ENCODE data around the gene TERF2IP. TPM values are rescaled to one million over a fixed set of nuclear protein-coding genes. Genes with fewer than 3 reads are reported as not detected.

The TERF2IP gene
- total and polyA plus RNA-seq, 2 of the 13 experiments (the other 11 are each of a cell fraction or from before 2014, with no cell fraction given), result 26.4 to 50.2 TPM

DNA sequence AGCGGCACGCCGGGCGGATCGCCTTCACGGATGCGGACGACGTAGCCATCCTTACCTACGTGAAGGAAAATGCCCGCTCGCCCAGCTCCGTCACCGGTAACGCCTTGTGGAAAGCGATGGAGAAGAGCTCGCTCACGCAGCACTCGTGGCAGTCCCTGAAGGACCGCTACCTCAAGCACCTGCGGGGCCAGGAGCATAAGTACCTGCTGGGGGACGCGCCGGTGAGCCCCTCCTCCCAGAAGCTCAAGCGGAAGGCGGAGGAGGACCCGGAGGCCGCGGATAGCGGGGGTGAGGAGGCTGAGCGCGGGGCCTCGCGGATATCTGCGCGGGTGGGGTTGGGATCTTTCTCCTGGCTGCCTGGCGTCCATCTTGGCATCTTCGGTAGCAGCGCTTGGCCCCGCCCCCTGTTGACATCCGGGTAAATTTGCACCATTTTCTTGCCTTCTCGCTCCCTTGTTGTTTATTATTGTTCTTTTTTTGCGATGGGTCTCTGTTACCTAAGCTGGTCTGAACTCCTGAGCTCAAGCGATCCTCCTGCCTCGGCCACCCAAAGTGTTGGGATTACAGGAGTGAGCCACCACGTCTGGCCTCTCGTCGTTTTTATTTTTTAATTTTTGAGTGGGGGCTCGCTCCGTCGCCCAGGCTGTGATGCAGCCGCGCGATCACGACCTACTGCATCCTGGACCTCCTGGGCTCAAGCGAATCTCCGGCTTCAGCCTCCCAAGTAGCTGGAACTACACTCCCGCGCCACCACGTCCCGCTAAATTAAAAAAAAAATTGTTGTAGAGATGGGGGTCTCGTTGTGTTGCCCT is 898 bp downstream of the TERF2IP start (continued):
- TF ChIP-seq, protein P1, sequence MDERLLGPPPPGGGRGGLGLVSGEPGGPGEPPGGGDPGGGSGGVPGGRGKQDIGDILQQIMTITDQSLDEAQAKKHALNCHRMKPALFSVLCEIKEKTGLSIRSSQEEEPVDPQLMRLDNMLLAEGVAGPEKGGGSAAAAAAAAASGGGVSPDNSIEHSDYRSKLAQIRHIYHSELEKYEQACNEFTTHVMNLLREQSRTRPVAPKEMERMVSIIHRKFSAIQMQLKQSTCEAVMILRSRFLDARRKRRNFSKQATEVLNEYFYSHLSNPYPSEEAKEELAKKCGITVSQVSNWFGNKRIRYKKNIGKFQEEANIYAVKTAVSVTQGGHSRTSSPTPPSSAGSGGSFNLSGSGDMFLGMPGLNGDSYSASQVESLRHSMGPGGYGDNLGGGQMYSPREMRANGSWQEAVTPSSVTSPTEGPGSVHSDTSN (CRISPR knock-in tag; IDR thresholded peaks at IDR 0.05), result no peak
- TF ChIP-seq, protein P2, sequence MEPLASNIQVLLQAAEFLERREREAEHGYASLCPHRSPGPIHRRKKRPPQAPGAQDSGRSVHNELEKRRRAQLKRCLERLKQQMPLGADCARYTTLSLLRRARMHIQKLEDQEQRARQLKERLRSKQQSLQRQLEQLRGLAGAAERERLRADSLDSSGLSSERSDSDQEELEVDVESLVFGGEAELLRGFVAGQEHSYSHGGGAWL (CRISPR knock-in tag; IDR thresholded peaks at IDR 0.05), result no peak
- TF ChIP-seq BRD4 (CRISPR knock-in tag; IDR thresholded peaks at IDR 0.05) (no peak), ZNF749 (CRISPR knock-in tag; IDR thresholded peaks at IDR 0.05; ENCODE audit: borderline replicate concordance) (no peak; the same call in 1 of the 2 replicates), ZNF816 (CRISPR knock-in tag; IDR thresholded peaks at IDR 0.05; ENCODE audit: borderline replicate concordance) (no peak), SRSF1 (optimal IDR thresholded peaks at IDR 0.05; ENCODE audit: low read depth, low read length) (peak; percentile 45), SP1 (IDR thresholded peaks at IDR 0.05) (no peak), SP1 (CRISPR knock-in tag; IDR thresholded peaks at IDR 0.05) (peak; percentile 48; the same call in 1 of the 2 replicates), ZNF431 (CRISPR knock-in tag; IDR thresholded peaks at IDR 0.05; ENCODE audit: borderline replicate concordance, low read depth) (peak; percentile 6; the same call in 1 of the 2 replicates), ZNF337 (CRISPR knock-in tag; IDR thresholded peaks at IDR 0.05; ENCODE audit: borderline replicate concordance, low read depth) (no peak), ZNF264 (CRISPR knock-in tag; IDR thresholded peaks at IDR 0.05) (0 out of 2 replicates have a peak, but pooled peaks have one; percentile 21)
- TF ChIP-seq, protein P3, sequence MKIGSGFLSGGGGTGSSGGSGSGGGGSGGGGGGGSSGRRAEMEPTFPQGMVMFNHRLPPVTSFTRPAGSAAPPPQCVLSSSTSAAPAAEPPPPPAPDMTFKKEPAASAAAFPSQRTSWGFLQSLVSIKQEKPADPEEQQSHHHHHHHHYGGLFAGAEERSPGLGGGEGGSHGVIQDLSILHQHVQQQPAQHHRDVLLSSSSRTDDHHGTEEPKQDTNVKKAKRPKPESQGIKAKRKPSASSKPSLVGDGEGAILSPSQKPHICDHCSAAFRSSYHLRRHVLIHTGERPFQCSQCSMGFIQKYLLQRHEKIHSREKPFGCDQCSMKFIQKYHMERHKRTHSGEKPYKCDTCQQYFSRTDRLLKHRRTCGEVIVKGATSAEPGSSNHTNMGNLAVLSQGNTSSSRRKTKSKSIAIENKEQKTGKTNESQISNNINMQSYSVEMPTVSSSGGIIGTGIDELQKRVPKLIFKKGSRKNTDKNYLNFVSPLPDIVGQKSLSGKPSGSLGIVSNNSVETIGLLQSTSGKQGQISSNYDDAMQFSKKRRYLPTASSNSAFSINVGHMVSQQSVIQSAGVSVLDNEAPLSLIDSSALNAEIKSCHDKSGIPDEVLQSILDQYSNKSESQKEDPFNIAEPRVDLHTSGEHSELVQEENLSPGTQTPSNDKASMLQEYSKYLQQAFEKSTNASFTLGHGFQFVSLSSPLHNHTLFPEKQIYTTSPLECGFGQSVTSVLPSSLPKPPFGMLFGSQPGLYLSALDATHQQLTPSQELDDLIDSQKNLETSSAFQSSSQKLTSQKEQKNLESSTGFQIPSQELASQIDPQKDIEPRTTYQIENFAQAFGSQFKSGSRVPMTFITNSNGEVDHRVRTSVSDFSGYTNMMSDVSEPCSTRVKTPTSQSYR (CRISPR knock-in tag; IDR thresholded peaks at IDR 0.05; ENCODE audit: borderline replicate concordance), result peak; percentile 38; the same call in 1 of the 2 replicates
- TF ChIP-seq, protein P4, sequence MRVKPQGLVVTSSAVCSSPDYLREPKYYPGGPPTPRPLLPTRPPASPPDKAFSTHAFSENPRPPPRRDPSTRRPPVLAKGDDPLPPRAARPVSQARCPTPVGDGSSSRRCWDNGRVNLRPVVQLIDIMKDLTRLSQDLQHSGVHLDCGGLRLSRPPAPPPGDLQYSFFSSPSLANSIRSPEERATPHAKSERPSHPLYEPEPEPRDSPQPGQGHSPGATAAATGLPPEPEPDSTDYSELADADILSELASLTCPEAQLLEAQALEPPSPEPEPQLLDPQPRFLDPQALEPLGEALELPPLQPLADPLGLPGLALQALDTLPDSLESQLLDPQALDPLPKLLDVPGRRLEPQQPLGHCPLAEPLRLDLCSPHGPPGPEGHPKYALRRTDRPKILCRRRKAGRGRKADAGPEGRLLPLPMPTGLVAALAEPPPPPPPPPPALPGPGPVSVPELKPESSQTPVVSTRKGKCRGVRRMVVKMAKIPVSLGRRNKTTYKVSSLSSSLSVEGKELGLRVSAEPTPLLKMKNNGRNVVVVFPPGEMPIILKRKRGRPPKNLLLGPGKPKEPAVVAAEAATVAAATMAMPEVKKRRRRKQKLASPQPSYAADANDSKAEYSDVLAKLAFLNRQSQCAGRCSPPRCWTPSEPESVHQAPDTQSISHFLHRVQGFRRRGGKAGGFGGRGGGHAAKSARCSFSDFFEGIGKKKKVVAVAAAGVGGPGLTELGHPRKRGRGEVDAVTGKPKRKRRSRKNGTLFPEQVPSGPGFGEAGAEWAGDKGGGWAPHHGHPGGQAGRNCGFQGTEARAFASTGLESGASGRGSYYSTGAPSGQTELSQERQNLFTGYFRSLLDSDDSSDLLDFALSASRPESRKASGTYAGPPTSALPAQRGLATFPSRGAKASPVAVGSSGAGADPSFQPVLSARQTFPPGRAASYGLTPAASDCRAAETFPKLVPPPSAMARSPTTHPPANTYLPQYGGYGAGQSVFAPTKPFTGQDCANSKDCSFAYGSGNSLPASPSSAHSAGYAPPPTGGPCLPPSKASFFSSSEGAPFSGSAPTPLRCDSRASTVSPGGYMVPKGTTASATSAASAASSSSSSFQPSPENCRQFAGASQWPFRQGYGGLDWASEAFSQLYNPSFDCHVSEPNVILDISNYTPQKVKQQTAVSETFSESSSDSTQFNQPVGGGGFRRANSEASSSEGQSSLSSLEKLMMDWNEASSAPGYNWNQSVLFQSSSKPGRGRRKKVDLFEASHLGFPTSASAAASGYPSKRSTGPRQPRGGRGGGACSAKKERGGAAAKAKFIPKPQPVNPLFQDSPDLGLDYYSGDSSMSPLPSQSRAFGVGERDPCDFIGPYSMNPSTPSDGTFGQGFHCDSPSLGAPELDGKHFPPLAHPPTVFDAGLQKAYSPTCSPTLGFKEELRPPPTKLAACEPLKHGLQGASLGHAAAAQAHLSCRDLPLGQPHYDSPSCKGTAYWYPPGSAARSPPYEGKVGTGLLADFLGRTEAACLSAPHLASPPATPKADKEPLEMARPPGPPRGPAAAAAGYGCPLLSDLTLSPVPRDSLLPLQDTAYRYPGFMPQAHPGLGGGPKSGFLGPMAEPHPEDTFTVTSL (CRISPR knock-in tag; IDR thresholded peaks at IDR 0.05; ENCODE audit: borderline replicate concordance), result 0 out of 2 replicates have a peak, but pooled peaks have one; percentile 31
- TF ChIP-seq, protein P5, sequence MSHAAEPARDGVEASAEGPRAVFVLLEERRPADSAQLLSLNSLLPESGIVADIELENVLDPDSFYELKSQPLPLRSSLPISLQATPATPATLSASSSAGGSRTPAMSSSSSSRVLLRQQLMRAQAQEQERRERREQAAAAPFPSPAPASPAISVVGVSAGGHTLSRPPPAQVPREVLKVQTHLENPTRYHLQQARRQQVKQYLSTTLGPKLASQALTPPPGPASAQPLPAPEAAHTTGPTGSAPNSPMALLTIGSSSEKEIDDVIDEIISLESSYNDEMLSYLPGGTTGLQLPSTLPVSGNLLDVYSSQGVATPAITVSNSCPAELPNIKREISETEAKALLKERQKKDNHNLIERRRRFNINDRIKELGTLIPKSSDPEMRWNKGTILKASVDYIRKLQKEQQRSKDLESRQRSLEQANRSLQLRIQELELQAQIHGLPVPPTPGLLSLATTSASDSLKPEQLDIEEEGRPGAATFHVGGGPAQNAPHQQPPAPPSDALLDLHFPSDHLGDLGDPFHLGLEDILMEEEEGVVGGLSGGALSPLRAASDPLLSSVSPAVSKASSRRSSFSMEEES (CRISPR knock-in tag; IDR thresholded peaks at IDR 0.05), result 0 out of 2 replicates have a peak, but pooled peaks have one; percentile 39
- TF ChIP-seq, protein P6, sequence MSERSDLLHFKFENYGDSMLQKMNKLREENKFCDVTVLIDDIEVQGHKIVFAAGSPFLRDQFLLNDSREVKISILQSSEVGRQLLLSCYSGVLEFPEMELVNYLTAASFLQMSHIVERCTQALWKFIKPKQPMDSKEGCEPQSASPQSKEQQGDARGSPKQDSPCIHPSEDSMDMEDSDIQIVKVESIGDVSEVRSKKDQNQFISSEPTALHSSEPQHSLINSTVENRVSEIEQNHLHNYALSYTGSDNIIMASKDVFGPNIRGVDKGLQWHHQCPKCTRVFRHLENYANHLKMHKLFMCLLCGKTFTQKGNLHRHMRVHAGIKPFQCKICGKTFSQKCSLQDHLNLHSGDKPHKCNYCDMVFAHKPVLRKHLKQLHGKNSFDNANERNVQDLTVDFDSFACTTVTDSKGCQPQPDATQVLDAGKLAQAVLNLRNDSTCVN (CRISPR knock-in tag; IDR thresholded peaks at IDR 0.05; ENCODE audit: borderline replicate concordance), result peak; percentile 57

All from HepG2 (cell line).